ENCODE results near the gene LARP1.
A peak's percentile ranks its signal among the peaks of the same experiment; 100 is the strongest.

The LARP1 gene

DNA sequence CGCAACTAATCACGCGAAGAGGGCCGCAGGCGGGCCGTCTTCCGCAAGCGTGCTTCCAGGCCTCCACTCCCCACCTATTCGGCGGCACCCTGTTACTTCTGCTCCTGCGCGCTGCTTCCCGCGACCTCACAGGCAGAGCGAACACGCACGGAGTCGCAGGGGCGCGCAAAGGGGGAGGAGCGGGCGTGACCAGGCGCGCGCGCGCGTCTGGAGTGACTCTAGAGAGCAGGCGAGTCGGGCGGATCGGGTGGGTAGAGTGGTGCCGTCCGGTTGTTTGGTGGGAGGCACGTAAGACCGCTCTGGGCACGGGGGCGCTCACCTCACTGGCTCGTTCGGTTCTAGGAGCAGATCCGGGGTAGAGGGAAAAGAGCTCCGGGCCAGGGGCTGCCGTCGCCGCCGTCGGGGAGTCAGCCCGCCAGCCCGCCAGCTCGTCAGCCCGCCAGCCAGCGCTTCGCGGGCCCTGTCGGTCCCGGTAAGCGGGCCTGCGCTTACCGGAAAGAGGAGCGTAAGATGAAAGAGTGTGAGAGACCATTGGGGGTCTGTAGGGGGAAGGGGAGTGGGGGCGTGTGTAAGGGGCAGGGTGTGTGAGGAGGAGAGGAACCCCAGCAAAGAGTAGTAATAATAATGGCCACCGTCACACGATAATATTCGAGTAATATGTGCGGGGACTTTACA is 103.3 kb downstream of the LARP1 start, which contains the start of gene CNOT8:
CNOT8 (plus strand) TSS at position 331 of the 675 bp plus-strand sequence. CDS start 4,652 bp downstream, outside the sequence.
- DNase-seq (ENCODE audit: low spot score) = peak; percentile 97

DNA sequence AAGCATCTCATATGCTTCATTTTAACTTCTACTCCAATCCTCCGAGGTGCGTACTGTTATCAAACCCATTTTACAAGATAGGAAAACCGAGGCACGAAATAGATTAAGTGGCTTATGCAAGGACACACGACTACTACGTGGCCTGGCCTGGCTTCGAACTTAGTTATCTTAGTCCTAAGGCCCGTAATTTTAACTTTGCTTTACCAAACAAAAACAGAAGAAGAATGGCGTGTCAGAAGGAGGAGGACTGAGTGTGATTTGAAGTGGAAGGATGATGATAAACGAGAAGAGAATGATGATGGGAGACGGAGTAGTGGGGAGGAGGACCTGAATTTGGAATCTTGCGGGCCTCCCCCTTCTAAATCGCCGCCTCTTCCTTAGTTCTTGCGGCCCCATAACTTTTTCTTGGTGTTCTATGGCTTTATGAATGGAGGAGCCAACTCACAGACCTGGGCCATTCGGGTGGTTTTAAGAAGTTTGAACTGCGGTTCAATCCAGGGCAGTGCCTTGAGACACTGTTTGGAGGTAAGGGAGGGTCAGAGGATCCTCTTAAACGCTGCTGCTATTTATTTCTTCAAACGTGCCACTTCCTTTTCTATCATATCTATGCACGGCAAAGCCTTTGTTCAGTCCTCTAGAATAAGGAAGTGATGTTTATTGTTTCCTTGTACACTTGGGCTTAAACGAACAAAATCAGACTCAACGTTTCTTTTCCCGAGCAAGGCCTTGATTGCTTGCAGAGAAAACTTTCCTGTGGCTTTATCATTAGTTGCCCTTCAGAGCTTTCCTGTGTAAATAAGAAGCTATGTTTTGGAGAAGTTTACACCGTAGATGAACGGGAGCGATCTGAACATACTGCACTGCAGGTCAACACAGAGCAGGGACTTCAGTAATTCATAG is 104.0 kb downstream of the LARP1 start:
- peak; percentile 31 for DNase-seq (ENCODE audit: low spot score)

DNA sequence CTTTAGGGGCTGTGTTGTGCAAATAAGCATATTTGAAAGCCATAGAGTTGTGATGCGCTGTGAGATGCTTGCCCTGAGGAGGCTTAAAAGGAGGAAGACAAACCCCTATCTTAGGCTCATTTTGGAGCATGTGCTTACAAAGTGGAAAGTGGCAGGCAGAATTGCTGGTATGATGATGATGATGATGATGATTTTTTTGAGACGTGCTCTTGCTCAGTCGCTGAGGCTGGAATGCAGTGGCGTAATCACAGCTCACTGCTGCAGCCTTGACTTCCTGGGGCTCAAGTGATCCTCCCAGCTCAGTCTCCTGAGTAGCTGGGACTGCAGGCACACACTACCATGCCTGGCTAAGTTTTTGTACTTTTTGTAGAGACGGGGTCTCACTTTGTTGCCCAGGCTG is 104.9 kb downstream of the LARP1 start:
- DNase-seq (ENCODE audit: low spot score) = no peak

DNA sequence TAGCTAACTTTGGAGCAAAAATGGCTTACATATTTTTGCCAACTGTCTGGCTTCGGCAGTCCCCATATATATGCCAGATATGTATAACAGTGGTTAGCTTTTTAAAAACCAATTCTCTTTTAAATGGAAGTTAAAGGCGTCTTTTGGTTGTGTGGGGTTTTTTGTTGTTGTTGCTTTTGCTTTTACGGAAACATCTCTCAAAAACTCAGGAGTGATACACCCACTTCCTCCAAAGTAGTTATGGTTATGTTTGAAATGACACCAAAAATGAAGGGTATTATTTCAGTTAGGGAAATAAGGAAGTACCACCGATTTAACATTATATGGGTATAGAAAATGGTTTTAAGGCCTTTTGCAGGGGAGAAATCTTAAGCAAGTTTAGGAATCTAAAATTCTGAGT is 105.6 kb downstream of the LARP1 start:
- no peak for DNase-seq (ENCODE audit: low spot score)

DNA sequence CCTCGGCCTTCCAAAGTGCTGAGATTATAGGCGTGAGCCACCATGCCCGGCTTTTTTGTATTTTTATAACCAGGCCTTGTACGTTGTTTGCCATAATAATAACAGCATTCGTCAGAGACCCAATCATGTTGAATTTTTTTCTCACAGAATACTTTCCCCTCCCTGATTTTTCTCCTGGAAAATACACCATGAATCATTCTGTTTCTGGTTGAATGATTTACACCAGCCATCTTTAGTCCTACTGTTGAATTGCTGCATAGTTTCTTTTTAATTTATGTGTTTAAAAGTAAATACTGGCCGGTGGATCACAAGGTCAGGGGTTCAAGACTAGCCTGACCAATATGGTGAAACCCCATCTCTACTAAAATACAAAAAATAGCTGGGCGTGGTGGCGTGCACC is 106.8 kb downstream of the LARP1 start:
- DNase-seq (ENCODE audit: low spot score) = no peak

DNA sequence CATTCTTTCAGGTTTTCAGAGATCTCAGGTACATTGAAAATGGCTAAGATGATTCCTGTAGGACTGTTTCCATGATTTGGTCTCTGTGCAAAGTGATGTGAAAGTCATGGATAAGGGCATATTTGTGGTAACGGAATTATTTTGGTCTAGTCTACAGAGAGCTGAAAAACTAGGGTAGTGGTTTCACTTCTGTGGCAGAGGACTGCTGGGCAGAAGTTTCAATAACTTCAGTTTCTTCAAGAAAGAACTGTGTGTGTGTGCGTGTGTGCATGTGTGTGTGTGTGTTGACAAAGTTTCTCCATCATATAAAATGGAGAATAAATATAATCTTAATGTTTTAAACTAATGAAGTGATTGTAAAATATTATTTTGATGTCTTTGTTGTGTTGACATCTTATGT is 107.6 kb downstream of the LARP1 start:
- DNase-seq (ENCODE audit: low spot score) = no peak

DNA sequence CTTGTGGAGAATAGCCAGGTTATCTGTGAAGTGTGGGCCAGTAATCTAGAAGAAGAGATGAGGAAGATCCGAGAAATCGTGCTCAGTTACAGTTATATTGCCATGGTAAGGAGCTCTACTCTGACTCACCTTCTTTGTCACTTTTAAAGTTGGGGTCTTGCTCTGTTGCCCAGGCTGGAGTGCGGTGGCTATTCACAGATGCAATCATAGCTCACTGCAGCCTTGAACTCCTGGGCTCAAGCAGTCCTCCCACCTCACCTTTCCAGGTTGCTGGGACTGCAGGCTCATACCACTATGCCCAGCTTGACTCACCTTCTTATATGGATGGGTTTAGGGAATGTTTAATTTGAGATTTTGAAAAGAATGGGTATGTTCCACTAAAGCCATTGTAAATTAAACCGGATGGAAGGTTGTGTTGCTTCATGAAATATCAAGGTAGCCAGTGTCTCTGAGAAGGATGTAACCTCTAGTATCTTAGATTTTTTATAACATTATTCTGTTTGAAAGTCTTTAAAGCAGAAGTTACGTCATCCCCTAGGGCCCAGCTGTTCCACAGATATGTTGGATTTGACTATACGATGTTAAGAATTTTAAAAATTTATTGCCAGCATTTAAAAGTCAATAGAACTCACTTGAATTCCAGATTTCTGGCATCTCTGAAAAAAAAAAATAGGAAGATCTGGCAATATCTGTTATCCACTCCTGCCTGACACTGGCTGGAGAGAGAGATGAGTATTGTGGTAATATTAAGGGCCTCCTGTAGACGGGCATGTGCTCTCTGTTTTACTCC is 108.3 kb downstream of the LARP1 start:
- no peak for DNase-seq (ENCODE audit: low spot score)

DNA sequence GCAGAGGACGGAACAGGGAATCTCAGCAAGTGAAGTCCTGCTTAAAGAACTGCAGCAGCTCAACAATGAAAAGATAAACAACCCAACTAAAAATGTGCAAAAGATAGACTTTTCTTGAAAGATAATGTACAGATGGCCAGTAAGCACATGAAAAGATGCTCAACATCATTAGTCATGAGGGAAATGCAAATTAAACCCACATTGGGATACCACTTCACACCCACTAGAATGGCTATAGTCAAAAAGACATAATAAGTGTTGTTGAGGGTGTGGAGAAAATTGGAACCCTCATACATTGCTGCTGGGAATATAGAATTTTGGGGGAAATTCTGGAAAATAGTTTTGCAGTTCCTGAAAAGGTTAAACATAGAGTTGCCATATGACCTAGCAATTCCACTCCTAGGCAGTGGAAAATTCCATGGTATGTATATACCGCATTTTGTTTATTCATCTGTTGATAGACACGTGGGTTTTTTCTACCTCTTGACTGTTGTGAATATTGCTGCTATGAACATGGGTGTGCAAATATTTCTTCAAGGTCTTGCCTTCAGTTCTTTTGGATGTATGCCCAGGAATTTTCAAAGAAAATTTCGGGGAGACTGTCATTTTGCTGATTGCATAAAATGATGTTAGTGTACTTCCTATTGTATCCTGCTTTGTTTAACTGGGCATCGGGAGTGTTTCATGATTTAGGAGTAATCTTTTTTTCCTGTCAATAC is 110.4 kb downstream of the LARP1 start:
- no peak for DNase-seq (ENCODE audit: low spot score)

DNA sequence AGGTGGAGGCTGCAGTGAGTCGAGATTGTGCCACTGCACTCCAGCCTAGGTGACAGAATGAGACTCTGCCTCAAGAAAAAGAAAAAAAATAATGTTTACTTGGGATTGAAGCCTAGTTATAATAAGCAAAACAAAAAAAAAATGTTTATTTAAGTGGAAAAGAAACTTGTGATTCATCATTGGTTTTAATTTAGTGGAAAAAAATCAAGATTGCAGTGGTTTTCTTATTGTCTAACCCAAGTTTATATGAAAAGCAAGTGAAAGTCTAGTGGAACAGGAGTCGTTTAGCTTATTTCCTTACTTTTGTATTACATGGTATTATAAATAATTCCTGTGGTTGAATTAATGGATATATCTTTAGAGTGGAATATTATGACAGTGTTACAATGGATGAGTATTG is 111.7 kb downstream of the LARP1 start:
- DNase-seq (ENCODE audit: low spot score) = no peak

Data from CD4-positive, alpha-beta T cell treated with Interleukin-6 at 100 ng/mL for 8 hours (primary cell).